ENCODE results near the gene ASXL3.
A peak's percentile ranks its signal among the peaks of the same experiment; 100 is the strongest.

ASXL3 gene

DNA sequence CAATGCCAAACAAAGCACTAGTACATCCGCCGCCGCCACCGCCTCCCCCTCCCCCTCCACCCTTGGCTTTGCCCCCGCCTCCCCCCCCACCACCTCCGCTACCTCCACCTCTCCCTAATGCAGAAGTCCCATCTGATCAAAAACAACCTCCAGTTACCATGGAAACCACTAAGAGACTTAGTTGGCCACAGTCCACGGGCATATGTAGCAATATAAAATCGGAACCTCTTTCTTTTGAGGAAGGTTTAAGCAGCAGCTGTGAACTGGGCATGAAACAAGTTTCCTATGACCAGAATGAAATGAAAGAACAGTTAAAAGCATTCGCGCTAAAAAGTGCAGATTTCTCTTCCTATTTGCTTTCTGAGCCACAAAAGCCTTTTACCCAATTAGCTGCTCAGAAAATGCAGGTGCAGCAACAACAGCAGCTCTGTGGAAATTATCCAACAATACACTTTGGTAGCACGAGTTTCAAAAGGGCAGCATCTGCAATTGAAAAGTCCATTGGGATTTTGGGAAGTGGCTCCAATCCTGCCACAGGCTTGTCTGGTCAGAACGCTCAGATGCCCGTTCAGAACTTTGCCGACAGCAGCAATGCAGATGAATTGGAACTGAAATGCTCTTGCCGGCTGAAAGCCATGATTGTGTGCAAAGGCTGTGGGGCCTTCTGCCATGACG is 168.0 kb downstream of the ASXL3 start:
- no peak for FAIRE-seq
- DNase-seq (ENCODE audit: insufficient read length, low spot score): no peak

GRCh38 chr18:33749834-33750233 is 171.8 kb downstream of the ASXL3 start:
- FAIRE-seq (no peak), DNase-seq (ENCODE audit: insufficient read length, low spot score) (no peak)
- TF ChIP-seq SPI1 (IDR thresholded peaks at IDR 0.05; ENCODE audit: low read depth, low read length): peak; percentile 58
- TF ChIP-seq PAX5 (IDR thresholded peaks at IDR 0.05; ENCODE audit: insufficient read depth, low read length, severe bottlenecking): no peak

More for the DNA sequence above, 168.0 kb downstream of the ASXL3 start:
- TF ChIP-seq SPI1 (IDR thresholded peaks at IDR 0.05; ENCODE audit: low read depth, low read length) (no peak), TAF1 (IDR thresholded peaks at IDR 0.05; ENCODE audit: low read depth, low read length) (no peak), POU2F2 (IDR thresholded peaks at IDR 0.05; ENCODE audit: low read depth, low read length) (no peak), POLR2A (IDR thresholded peaks at IDR 0.05; ENCODE audit: low read depth, low read length) (no peak), PAX5 (IDR thresholded peaks at IDR 0.05; ENCODE audit: insufficient read depth, low read length, severe bottlenecking) (no peak), POLR2AphosphoS5 (IDR thresholded peaks at IDR 0.05; ENCODE audit: low read depth, low read length) (no peak)

DNA sequence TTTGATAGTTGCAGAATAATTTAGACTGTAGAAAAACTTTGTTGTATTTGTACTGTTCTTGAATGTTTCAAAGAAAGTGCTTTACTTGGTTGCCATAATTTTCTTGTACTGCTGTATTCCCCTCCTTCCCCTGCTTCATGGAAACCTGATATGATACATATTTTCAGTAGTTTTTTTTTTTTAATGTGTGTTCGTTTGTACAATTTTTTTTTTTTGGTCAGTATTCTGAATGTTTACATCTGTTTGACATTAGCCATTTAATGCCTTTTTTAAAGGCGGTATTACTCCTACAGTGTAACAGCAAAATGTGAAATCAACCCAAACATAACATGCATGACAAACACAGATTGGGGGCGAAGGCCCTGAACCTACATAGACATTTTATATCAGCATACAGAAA is 172.3 kb downstream of the ASXL3 start:
- FAIRE-seq: no peak
- DNase-seq (ENCODE audit: insufficient read length, low spot score): no peak

GRCh38 chr18:33751613-33752221 is 173.7 kb downstream of the ASXL3 start:
- no peak for TF ChIP-seq SPI1 (IDR thresholded peaks at IDR 0.05; ENCODE audit: low read depth, low read length)
- FAIRE-seq (no peak), DNase-seq (ENCODE audit: insufficient read length, low spot score) (no peak)

More for the DNA sequence above, 172.3 kb downstream of the ASXL3 start:
- TF ChIP-seq POLR2A (IDR thresholded peaks at IDR 0.05; ENCODE audit: low read depth, low read length) (no peak), TAF1 (IDR thresholded peaks at IDR 0.05; ENCODE audit: low read depth, low read length) (no peak), POLR2AphosphoS5 (IDR thresholded peaks at IDR 0.05; ENCODE audit: low read depth, low read length) (no peak), SPI1 (IDR thresholded peaks at IDR 0.05; ENCODE audit: low read depth, low read length) (no peak), POU2F2 (IDR thresholded peaks at IDR 0.05; ENCODE audit: low read depth, low read length) (no peak), PAX5 (IDR thresholded peaks at IDR 0.05; ENCODE audit: insufficient read depth, low read length, severe bottlenecking) (no peak)

- FAIRE-seq (no peak), DNase-seq (ENCODE audit: insufficient read length, low spot score) (no peak)
- no peak for TF ChIP-seq TAF1 (IDR thresholded peaks at IDR 0.05; ENCODE audit: low read depth, low read length)
- TF ChIP-seq POLR2A (IDR thresholded peaks at IDR 0.05; ENCODE audit: low read depth, low read length): no peak
- TF ChIP-seq PAX5 (IDR thresholded peaks at IDR 0.05; ENCODE audit: insufficient read depth, low read length, severe bottlenecking): no peak
- TF ChIP-seq POLR2AphosphoS5 (IDR thresholded peaks at IDR 0.05; ENCODE audit: low read depth, low read length): no peak
- no peak for TF ChIP-seq SPI1 (IDR thresholded peaks at IDR 0.05; ENCODE audit: low read depth, low read length)
- TF ChIP-seq POU2F2 (IDR thresholded peaks at IDR 0.05; ENCODE audit: low read depth, low read length): no peak
Observed at GRCh38 chr18:33755391-33755790, 177.4 kb downstream of the ASXL3 start.

GRCh38 chr18:33755931-33756560 is 178.0 kb downstream of the ASXL3 start:
- DNase-seq (ENCODE audit: insufficient read length, low spot score) (no peak), FAIRE-seq (no peak)
- no peak for TF ChIP-seq TAF1 (IDR thresholded peaks at IDR 0.05; ENCODE audit: low read depth, low read length)

GRCh38 chr18:33757037-33757436 is 179.0 kb downstream of the ASXL3 start:
- FAIRE-seq (no peak), DNase-seq (ENCODE audit: insufficient read length, low spot score) (no peak)
- TF ChIP-seq SPI1 (IDR thresholded peaks at IDR 0.05; ENCODE audit: low read depth, low read length) (no peak), TAF1 (IDR thresholded peaks at IDR 0.05; ENCODE audit: low read depth, low read length) (no peak), POLR2A (IDR thresholded peaks at IDR 0.05; ENCODE audit: low read depth, low read length) (no peak)

- no peak for TF ChIP-seq POU2F2 (IDR thresholded peaks at IDR 0.05; ENCODE audit: low read depth, low read length)
- no peak for TF ChIP-seq SPI1 (IDR thresholded peaks at IDR 0.05; ENCODE audit: low read depth, low read length)
- no peak for TF ChIP-seq PAX5 (IDR thresholded peaks at IDR 0.05; ENCODE audit: insufficient read depth, low read length, severe bottlenecking)
- TF ChIP-seq POLR2A (IDR thresholded peaks at IDR 0.05; ENCODE audit: low read depth, low read length): no peak
- TF ChIP-seq POLR2AphosphoS5 (IDR thresholded peaks at IDR 0.05; ENCODE audit: low read depth, low read length): no peak
- TF ChIP-seq TAF1 (IDR thresholded peaks at IDR 0.05; ENCODE audit: low read depth, low read length): no peak
- FAIRE-seq: no peak
- no peak for DNase-seq (ENCODE audit: insufficient read length, low spot score)
Observed at GRCh38 chr18:33761363-33761762, 183.3 kb downstream of the ASXL3 start.

GRCh38 chr18:33781429-33781828 is 203.4 kb downstream of the ASXL3 start:
- DNase-seq (ENCODE audit: insufficient read length, low spot score) (no peak), FAIRE-seq (no peak)
- TF ChIP-seq POLR2A (IDR thresholded peaks at IDR 0.05; ENCODE audit: low read depth, low read length) (no peak), TAF1 (IDR thresholded peaks at IDR 0.05; ENCODE audit: low read depth, low read length) (no peak), POLR2AphosphoS5 (IDR thresholded peaks at IDR 0.05; ENCODE audit: low read depth, low read length) (no peak), POU2F2 (IDR thresholded peaks at IDR 0.05; ENCODE audit: low read depth, low read length) (no peak), SPI1 (IDR thresholded peaks at IDR 0.05; ENCODE audit: low read depth, low read length) (no peak), PAX5 (IDR thresholded peaks at IDR 0.05; ENCODE audit: insufficient read depth, low read length, severe bottlenecking) (no peak)

Data from GM12891 (cell line).